Caco-2 (cell line): Measurements from ENCODE around the gene CR1. TPM values are rescaled to one million over a fixed set of nuclear protein-coding genes. Genes with fewer than 3 reads are reported as not detected.

Experiments used
- BruUV-seq: library from RNA; stranded (reverse); fragments of 400-500 nt; replicated peaks from 2 replicates; lab custom pipeline; 2021; lab: Mats Ljungman, UMichigan
- CTCF ChIA-PET: fragments of 300-600 bp; sonication (Branson Sonifier 250); formaldehyde crosslinking; loops from one replicate; lab custom pipeline; 2022; ENCODE audit warnings: antibody characterized with exemption; lab: Charles Lee
- POLR2A ChIA-PET: fragments of 300-600 bp; sonication (Branson Sonifier 250); formaldehyde crosslinking; loops from one replicate; lab custom pipeline; 2022; ENCODE audit warnings: antibody characterized with exemption; lab: Charles Lee
- DNase-seq, 2 experiments: peaks; one replicate each; pipeline versions ENCODE4 v3.0.0 to v3.0.0-alpha.2; 2020 to 2022
- H3K27me3 ChIP-seq: replicated peaks from 2 replicates; pipeline ENCODE4 v1.6.0; 2011; ENCODE audit warnings: low read length; ENCODE audit not compliant: control insufficient read depth, insufficient read depth
- H3K36me3 ChIP-seq: 2 replicates; pipeline ENCODE4 v1.5.1; 2011; ENCODE audit warnings: low read length; ENCODE audit not compliant: control insufficient read depth, insufficient read depth
- H3K4me1 ChIP-seq: fragments of 250-450 bp; sonication (Bioruptor Pico); 2 replicates; pipeline ENCODE4 v1.5.1; 2020; ENCODE audit warnings: mild to moderate bottlenecking
- H3K4me3 ChIP-seq: 2 replicates; pipeline ENCODE4 v1.5.1; 2011; ENCODE audit warnings: low read depth, mild to moderate bottlenecking, control low read depth, low read length
- H3K9me3 ChIP-seq: fragments of 250-450 bp; sonication (Bioruptor Pico); 2 replicates; pipeline ENCODE4 v1.5.1; 2020; ENCODE audit warnings: mild to moderate bottlenecking, moderate library complexity
- H3K27ac Mint-ChIP-seq: one replicate; pipeline ENCODE4 v1.8.0; 2022; ENCODE audit warnings: mixed read lengths; ENCODE audit not compliant: unreplicated experiment
- H3K27me3 Mint-ChIP-seq: one replicate; pipeline ENCODE4 v1.8.0; 2022; ENCODE audit warnings: mixed read lengths; ENCODE audit not compliant: insufficient read depth, unreplicated experiment
- H3K36me3 Mint-ChIP-seq: one replicate; pipeline ENCODE4 v1.8.0; 2022; ENCODE audit warnings: mild to moderate bottlenecking, mixed read lengths; ENCODE audit not compliant: insufficient read depth, unreplicated experiment
- H3K4me1 Mint-ChIP-seq: one replicate; pipeline ENCODE4 v1.8.0; 2022; ENCODE audit warnings: low read depth, mixed read lengths; ENCODE audit not compliant: unreplicated experiment
- H3K4me3 Mint-ChIP-seq: one replicate; pipeline ENCODE4 v1.8.0; 2022; ENCODE audit warnings: mild to moderate bottlenecking, moderate library complexity, mixed read lengths; ENCODE audit not compliant: unreplicated experiment
- H3K9me3 Mint-ChIP-seq: one replicate; pipeline ENCODE4 v1.8.0; 2022; ENCODE audit warnings: mixed read lengths; ENCODE audit not compliant: unreplicated experiment
- CTCF ChIP-seq, 2 experiments: fragments of 200-600 bp in 1 of 2; IDR thresholded peaks; 1 replicate in 1 of 2; 2 replicates in 1 of 2; pipeline versions ENCODE4 v1.5.1 to v1.8.0; 2011 to 2022; ENCODE audit warnings: antibody characterized with exemption in 1 of 2, control low read depth in 1 of 2, inconsistent platforms in 1 of 2, low read depth in 1 of 2, low read length in 1 of 2, mild to moderate bottlenecking in 1 of 2, moderate library complexity in 1 of 2; ENCODE audit not compliant: insufficient read depth in 1 of 2, severe bottlenecking in 1 of 2, unreplicated experiment in 1 of 2
- intact Hi-C: fragments of 100-400 bp; cut with micrococcal nuclease; formaldehyde crosslinking; loops from one replicate; pipeline ENCODE4 v1.10.0; 2022; ENCODE audit not compliant: unreplicated experiment
- total RNA-seq: library from RNA; stranded (reverse); gene quantifications from 2 replicates; pipeline ENCODE4 v1.2.3, GENCODE V29; 2022

Gene CR1
- total RNA-seq, 1 experiment from 2014 or later: not detected

DNA sequence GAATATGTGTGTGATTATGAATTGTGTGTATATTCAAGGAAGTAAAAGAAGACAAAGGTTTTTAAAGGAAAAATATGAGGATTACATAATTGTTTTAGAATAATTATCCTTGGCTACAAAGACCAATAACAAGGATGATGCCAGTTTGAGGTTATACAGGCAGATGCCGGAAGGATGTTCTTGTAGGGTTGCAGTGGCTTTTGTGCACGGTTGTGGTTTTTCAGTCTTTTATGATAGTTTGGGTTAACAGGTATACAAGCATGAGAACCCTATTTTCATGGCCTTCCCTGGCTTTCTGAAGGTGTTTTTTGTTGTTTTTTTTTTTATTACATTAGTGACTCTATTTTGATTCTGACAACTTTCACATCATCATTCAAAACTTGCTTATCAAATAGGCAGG lies 36.9 kb upstream of the CR1 start:
- H3K4me3 Mint-ChIP-seq: no peak overlapping the region
- H3K4me3 ChIP-seq: no peak overlapping the region
- H3K4me1 Mint-ChIP-seq: no peaks in the 10 kb centered on the region
- ChIA-PET POLR2A (no interaction called here), CTCF (no interaction called here)
- no peaks in the 10 kb centered on the region for H3K36me3 ChIP-seq
- no peak for TF ChIP-seq CTCF (IDR thresholded peaks at IDR 0.05; ENCODE audit: insufficient read depth in 1 of 2, low read depth in 1 of 2, low read length in 1 of 2, severe bottlenecking in 1 of 2, unreplicated experiment in 1 of 2)
- no TSS peak for BruUV-seq
- no peaks in the 10 kb centered on the region for H3K9me3 ChIP-seq
- no peaks in the 10 kb centered on the region for H3K36me3 Mint-ChIP-seq
- intact Hi-C loops: no loop called here
- H3K27me3 ChIP-seq: no peaks in the 10 kb centered on the region
- no peak overlapping the region for H3K27ac Mint-ChIP-seq
- H3K27me3 Mint-ChIP-seq: peaks cover 6% of the 10 kb centered on the region
- DNase-seq: no peak
- no peaks in the 10 kb centered on the region for H3K9me3 Mint-ChIP-seq
- no peaks in the 10 kb centered on the region; the same call in 1 of the 2 replicates for H3K4me1 ChIP-seq

DNA sequence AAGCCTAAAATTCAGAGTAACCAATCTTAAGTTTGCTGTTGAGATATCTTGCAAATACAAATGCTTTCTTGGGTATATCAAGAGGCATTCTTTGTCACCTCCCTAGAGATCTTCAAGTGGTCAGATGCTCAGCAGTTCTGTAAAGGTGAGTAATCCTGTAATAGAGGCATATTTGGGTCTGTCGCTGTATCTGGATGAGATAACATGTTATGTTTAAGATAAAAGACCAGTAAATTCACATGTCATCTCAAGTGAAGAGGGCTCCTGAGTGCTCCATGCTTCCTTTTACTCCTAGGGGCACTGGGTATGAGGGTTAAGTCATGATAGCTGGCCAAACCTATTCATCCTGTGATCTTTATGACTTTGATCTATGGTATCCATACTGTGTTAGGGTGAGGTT lies 34.3 kb upstream of the CR1 start:
- DNase-seq: no peak
- BruUV-seq: no TSS peak
- Histone ChIP-seq H3K27me3 (no peaks in the 10 kb centered on the region), H3K4me1 (no peaks in the 10 kb centered on the region), H3K9me3 (no peaks in the 10 kb centered on the region), H3K4me3 (no peak overlapping the region), H3K36me3 (no peaks in the 10 kb centered on the region)
- H3K27me3 Mint-ChIP-seq: peaks cover 13% of the 10 kb centered on the region
- intact Hi-C loops: no loop called here
- TF ChIP-seq CTCF (IDR thresholded peaks at IDR 0.05; ENCODE audit: insufficient read depth in 1 of 2, low read depth in 1 of 2, low read length in 1 of 2, severe bottlenecking in 1 of 2, unreplicated experiment in 1 of 2): no peak
- no peaks in the 10 kb centered on the region for H3K9me3 Mint-ChIP-seq
- no peaks in the 10 kb centered on the region for H3K4me1 Mint-ChIP-seq
- no peak overlapping the region for H3K4me3 Mint-ChIP-seq
- H3K36me3 Mint-ChIP-seq: no peaks in the 10 kb centered on the region
- H3K27ac Mint-ChIP-seq: no peak overlapping the region
- ChIA-PET POLR2A (no interaction called here), CTCF (no interaction called here)

- POLR2A ChIA-PET: no interaction called here
- H3K27me3 ChIP-seq: no peaks in the 10 kb centered on the region
- H3K4me3 ChIP-seq: no peak overlapping the region
- H3K36me3 ChIP-seq: no peaks in the 10 kb centered on the region
- Mint-ChIP-seq H3K4me1 (no peaks in the 10 kb centered on the region), H3K27ac (no peak overlapping the region), H3K4me3 (no peak overlapping the region), H3K27me3 (peaks cover 17% of the 10 kb centered on the region), H3K36me3 (no peaks in the 10 kb centered on the region), H3K9me3 (no peaks in the 10 kb centered on the region)
- intact Hi-C loops: no loop called here
- TF ChIP-seq CTCF (IDR thresholded peaks at IDR 0.05; ENCODE audit: insufficient read depth in 1 of 2, low read depth in 1 of 2, low read length in 1 of 2, severe bottlenecking in 1 of 2, unreplicated experiment in 1 of 2): no peak
- H3K9me3 ChIP-seq: no peaks in the 10 kb centered on the region
- DNase-seq: no peak
- CTCF ChIA-PET: no interaction called here
- H3K4me1 ChIP-seq: no peaks in the 10 kb centered on the region
- BruUV-seq: no TSS peak
Observed at GRCh38 chr1:207462535-207462934, 33.4 kb upstream of the CR1 start.
